ENCODE measurements around the gene MSI2.

The MSI2 gene

GRCh38 chr17:57624386-57624785, 368.1 kb downstream of the MSI2 start:
- no peak for DNase-seq (ENCODE audit: low read depth)
- TF ChIP-seq, protein P1, sequence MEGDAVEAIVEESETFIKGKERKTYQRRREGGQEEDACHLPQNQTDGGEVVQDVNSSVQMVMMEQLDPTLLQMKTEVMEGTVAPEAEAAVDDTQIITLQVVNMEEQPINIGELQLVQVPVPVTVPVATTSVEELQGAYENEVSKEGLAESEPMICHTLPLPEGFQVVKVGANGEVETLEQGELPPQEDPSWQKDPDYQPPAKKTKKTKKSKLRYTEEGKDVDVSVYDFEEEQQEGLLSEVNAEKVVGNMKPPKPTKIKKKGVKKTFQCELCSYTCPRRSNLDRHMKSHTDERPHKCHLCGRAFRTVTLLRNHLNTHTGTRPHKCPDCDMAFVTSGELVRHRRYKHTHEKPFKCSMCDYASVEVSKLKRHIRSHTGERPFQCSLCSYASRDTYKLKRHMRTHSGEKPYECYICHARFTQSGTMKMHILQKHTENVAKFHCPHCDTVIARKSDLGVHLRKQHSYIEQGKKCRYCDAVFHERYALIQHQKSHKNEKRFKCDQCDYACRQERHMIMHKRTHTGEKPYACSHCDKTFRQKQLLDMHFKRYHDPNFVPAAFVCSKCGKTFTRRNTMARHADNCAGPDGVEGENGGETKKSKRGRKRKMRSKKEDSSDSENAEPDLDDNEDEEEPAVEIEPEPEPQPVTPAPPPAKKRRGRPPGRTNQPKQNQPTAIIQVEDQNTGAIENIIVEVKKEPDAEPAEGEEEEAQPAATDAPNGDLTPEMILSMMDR (IDR thresholded peaks at IDR 0.05; ENCODE audit: insufficient read depth, low read depth, low read length, missing control alignments), result no peak
- H3K4me3 ChIP-seq (ENCODE audit: low read depth, low read length), result no peak overlapping the region

GRCh38 chr17:57625511-57625910, 369.2 kb downstream of the MSI2 start:
- TF ChIP-seq, protein P1 (IDR thresholded peaks at IDR 0.05; ENCODE audit: insufficient read depth, low read depth, low read length, missing control alignments), result no peak
- DNase-seq (ENCODE audit: low read depth), result no peak
- no peak overlapping the region for H3K4me3 ChIP-seq (ENCODE audit: low read depth, low read length)

- TF ChIP-seq, protein P1 (IDR thresholded peaks at IDR 0.05; ENCODE audit: insufficient read depth, low read depth, low read length, missing control alignments), result no peak
- H3K4me3 ChIP-seq (ENCODE audit: low read depth, low read length), result no peak overlapping the region
- no peak for DNase-seq (ENCODE audit: low read depth)
Observed at GRCh38 chr17:57625957-57626356, 369.6 kb downstream of the MSI2 start.

DNA sequence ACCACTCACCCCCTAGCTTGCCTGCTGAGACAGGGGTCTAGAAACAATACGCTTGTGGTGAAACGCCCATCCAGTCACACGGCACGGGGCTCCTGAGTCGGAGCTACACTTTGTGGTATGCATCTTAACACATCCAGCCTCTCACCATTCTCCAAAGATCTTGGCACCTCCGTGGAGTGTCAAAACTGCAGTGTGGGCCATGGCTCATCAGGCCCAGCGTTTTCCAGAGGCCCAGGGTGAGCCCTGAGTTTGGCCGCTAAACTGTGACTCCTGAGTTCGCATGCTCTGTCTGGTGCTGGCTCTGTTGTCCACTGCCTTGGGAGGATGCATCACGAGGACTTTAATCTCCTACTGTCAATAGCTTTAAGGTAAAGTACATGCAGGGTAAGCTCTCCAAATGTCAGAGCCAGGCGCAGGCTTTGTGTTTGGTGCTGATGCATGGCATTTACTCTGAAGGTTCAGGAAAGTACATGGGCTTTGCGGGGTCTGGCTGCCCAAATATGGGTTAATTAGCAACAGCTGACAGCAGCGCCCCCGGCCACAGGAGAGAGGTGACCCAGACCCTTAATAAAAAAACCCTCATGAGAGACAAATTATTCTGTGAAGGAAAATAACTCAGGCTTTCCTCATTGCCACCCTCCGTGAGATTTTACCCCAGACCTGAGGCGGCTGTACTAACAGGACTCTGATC, 370.3 kb downstream of the MSI2 start:
- TF ChIP-seq, protein P1 (IDR thresholded peaks at IDR 0.05; ENCODE audit: insufficient read depth, low read depth, low read length, missing control alignments), result no peak
- DNase-seq (ENCODE audit: low read depth), result no peak
- no peak overlapping the region for H3K4me3 ChIP-seq (ENCODE audit: low read depth, low read length)

- TF ChIP-seq, protein P1 (IDR thresholded peaks at IDR 0.05; ENCODE audit: insufficient read depth, low read depth, low read length, missing control alignments), result no peak
- H3K4me3 ChIP-seq (ENCODE audit: low read depth, low read length), result no peak overlapping the region
- DNase-seq (ENCODE audit: low read depth), result no peak
Observed at GRCh38 chr17:57627591-57627990, 371.3 kb downstream of the MSI2 start.

- no peak overlapping the region for H3K4me3 ChIP-seq (ENCODE audit: low read depth, low read length)
- DNase-seq (ENCODE audit: low read depth), result no peak
- TF ChIP-seq, protein P1 (IDR thresholded peaks at IDR 0.05; ENCODE audit: insufficient read depth, low read depth, low read length, missing control alignments), result no peak
Observed at GRCh38 chr17:57628421-57628820, 372.1 kb downstream of the MSI2 start.

- H3K4me3 ChIP-seq (ENCODE audit: low read depth, low read length), result no peak overlapping the region
- TF ChIP-seq, protein P1 (IDR thresholded peaks at IDR 0.05; ENCODE audit: insufficient read depth, low read depth, low read length, missing control alignments), result no peak
- peak; percentile 63 for DNase-seq (ENCODE audit: low read depth)
Observed at GRCh38 chr17:57629470-57629869, 373.1 kb downstream of the MSI2 start.
